GM18519 (cell line): ENCODE data around the gene STC2.

Experiments used
- ATAC-seq: cut with Tn5 transposase; IDR thresholded peaks from one replicate; pipeline ENCODE4 v1.9.1; 2021; ENCODE audit warnings: mild to moderate bottlenecking, moderate library complexity; ENCODE audit not compliant: unreplicated experiment, low FRiP score

The STC2 gene

DNA sequence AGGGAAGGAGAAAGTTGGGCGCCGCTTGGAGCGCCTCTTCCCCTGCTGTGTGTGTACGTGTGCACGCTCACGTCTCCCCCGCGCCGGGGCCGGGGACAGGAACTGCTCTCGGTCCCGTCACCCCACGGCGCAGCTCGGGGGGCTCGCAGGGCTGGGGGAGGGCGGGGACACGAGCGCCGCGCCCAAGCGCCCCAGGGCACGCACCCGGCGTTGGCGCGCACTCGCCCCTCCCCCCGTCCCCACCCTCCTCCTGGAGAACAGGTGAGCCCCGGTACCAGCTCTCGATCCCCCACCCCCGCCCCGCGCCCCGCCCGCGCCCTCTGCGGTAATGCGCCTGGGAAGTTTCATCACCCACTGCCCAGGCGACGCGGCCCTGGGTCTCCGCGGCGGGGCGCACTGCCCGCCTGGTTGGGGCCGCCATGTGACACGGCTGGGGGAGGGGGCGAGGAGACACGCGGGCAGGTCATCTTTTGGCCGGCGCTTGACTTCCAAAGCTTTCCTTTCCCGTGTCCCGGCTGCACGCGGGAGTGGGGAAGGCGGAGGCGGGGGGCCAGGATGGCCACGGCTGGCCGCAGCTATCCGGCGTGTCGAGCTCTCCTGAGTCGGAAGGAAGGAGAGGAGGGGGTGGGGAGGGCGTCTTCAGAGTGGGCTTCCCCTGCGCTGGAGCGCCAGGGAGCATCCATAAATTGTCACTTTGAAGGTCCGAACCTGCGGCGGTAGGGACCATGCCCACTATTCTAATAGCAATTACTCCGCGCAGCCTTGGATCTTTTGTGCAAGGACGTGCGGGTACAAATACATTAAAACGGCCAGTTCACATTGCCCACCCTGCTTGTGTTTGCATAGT is 1.5 kb upstream of the STC2 start:
- no peak for ATAC-seq

DNA sequence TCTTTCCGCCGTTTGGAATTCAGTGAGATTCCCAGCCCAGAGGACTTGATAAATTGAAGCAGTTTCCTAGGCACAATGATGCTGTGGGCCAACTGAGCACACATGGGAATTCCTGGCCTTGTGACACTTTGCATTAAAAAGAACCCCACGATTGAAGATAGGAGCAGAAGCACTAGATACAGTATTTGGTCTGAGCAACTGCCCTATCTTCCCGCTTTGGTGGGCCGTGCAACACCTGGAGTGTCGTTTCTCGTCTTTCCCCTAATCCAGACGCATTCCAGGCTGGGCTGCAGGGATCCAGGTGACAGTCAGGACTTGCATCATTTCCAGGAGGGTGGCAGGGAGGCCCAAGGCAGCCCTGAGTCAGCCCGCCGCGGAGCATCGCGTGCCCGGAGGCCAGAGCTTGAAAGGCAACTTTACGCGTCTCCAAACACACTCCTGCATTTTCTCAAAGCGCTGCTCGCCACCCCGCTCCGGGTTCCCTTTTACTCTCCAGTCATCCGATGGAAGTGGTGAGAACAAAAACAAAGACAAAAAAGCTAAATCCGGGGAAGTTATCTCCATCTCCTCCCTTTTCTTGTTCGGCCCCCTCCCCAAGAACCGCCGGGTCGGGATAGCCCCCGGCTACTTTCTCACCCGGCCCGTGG is 753 bp upstream of the STC2 start:
- ATAC-seq: no peak

- no peak for ATAC-seq
Observed at GRCh38 chr5:173327084-173327947, 898 bp downstream of the STC2 start.

DNA sequence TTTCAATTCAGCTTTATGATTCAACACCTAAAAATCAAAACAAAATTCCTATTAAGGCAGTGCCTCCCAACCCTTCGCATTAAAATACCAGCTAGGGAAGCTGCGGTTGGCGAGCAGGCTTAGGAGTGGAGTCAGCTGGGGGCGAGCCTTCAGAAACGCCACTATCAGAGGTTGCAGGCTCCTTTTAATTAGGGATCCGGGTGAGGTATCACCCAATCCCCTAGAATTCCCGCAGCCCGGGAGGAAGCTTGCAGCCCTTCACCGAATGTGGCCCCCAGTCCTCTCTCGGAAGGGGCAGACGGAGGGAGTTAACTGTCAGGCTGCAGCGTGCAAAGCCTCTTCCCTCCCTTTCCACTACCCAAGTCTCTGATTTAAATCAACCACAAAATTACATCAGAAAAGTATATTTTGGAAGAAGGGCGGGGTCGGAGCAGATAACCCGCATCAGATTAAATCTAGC is 1.7 kb downstream of the STC2 start:
- no peak for ATAC-seq

DNA sequence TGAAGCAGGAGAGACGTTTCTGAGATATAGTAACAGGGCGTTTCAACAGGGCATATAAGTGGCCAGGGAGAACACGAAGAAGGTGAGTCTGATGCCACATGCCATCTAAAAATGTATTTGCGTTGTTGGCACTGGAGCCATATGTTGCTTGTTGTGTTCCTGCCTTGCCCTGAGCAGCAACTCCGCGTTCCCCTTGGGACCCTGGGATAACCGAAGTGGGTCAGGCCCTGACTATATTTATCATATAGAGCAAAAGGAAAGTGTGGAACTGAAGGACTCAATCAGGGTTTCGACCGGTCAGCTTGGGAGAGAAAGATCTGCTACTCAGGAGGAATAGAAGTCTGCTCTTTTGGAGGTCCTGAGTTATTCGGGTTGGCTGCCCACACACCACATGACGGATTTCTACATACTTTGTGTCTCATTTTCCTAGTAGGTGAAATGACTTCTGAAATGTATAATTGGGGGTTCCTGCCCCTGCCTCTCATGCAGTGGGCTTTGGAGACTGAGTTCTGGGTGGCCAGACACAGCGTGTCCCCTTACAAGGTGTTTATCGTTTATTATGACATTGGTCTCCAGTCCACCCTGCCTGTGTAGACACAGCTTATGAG is 3.0 kb downstream of the STC2 start:
- no peak for ATAC-seq

DNA sequence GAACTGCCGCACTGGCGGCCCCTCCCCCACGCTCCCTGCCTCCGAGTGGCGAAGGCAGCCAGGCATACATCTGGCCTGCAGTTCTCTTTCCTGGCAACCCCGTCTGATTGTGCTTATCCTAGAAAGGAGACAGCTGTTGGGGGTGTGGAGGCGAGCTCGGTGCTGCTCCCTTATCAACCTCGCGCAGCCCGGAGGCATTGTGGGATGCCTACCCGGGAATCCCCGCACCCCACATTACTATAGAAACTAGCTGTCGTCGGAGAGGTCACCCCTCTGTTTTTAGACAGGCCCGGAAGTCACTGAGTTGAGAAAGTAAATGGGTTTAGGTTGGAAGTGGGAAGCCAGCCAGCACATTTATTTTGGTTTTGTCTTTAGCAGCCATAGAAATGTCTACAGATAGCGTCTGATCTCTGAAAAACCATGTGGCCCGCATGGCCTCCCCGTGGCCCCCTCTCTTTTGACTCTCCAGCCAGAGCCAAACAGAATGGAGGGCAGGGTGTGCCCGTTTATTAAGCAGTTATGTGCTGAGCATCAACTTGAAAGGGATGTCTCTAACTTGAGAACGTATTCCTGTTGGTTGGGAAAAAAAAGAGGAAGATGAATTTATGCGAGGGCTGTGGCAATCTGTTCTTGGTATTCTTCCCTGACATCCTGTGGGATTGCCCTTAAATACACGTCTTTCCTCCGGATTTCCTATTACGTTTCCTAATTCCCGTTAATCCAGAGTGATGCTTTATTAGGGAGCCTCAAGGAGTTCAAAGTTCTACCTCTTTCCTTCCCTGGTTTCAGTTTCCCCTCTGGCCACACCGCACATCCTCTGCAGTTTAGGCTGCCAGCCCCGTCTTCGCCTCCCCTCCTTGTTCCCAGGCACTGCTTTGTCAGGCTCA is 3.9 kb downstream of the STC2 start:
- ATAC-seq: no peak

GRCh38 chr5:173323799-173324114 is 4.5 kb downstream of the STC2 start:
- ATAC-seq: no peak

DNA sequence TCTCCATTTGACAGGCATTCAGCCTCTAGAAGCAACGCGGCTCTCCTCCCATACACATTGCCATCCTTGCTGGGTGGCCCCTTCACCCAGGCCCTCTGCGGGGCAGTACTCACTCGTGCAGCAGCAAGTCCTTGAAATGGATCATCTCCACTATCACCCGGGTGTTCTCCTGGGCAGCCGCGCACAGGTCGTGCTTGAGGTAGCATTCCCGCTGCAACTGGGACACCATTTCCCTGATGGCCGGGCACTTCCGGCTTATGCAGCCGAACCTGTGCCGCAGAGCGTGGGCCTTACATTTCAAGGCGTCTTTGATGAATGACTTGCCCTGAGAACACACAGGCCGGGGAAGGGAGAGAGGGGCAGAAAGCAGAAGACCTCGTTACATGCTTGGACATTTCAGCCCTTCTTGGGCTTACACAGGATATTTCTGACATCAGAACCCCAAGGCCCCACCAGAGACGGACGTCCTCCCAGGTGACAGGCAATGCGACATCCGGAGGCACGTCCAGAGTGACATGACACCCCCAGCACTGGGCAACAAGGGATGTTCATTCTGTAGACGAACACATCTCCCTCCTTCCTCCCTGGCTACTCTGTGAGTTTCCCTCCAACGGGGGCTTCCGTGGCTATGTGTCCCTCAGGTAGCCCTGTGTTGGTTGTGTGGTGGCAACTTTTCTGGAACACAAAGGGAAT is 5.0 kb downstream of the STC2 start:
- no peak for ATAC-seq

DNA sequence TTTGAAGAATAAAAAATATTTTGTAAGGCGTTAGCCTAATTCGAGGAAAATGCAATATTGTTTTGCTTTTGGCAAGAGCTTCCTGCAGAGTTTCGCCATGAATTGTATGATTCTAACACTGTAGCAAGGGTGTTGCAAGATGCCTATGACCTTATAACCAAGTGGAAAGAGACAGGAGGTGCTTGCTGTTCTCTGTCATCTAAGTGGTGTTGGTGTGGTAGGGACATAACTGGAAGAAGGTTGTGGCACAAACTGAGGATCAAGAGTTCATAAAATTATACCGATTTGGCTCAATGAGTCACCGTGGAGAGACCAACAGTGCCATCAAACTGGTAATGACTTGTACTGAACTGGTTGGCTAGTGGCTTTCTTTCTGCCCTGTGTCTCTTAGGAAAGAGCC is 6.3 kb downstream of the STC2 start:
- ATAC-seq: no peak

DNA sequence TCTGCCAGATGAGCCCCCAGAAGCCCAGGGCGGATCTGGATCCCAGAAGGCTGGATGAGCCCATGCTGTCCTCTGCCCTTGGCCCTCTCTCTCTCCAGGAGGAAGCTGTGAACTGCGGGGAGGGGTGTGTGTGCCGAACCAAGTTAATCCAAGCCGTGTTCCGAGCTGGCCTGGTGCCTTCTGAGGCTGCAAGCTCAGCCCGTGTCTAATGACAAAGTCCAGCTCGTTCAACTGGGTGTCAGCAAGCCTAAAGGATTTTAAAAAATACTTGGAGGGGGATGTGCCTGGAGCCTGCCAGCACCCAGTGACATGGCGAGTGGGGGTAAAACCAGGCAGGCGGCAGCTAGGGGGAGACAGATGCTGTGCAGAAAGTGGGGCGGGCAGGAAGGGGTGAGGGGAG is 8.0 kb downstream of the STC2 start:
- no peak for ATAC-seq

- no peak for ATAC-seq
Observed at GRCh38 chr5:173319646-173320045, 8.6 kb downstream of the STC2 start.

DNA sequence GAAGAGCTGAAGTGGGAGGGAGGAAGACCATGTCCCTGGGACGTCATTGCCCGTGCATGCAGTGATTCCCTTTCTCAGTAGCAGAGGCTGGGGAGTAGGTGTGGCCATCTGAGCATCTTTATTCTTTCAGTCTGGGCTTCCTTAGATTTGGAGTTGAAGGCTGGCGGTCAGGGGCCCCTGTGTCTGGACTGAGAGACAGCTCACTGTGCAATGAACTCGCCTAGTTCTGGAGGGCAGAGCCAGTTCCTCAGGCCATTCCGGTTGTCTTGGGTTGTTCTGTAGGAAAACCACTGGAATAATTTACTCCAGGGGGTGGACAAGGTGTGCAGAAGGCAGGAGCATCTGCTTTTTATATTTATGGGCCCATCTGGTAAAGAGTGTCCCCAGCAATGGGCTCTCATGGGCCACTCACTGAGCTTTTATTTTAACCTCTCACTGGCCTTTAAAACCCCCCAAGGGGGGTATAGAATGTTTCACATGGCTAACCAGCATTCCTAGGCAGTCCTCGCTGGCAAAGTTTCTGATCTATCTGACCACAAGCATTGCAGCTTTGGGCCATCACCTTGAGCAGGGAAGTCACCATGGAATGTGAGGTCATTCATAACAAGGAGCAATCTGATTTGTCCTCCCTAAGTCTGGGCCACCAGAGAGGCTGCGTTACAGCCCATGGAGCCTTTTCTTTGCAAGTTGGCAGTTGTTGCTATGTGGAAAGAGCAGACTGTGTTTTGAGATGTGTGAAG is 9.2 kb downstream of the STC2 start:
- ATAC-seq: no peak

- ATAC-seq: no peak
Observed at GRCh38 chr5:173318330-173318729, 9.9 kb downstream of the STC2 start.

DNA sequence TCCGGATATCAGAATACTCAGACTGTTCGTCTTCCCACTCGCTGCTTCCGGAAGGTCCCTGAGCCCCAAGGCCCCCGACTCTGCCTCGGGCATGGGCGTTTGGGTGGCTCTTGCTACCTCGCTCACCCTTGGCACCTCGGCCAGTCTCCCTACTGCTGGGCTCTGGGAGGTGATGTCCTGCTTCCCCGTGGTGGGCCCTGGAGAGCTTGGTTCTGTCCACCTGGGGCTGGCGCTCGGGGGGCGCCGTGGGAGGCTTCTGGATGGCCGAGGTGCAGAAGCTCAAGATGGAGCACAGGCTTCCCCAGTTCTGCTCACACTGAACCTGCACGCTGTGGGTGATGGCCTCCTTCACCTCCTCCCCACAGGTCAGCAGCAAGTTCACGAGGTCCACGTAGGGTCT is 10.4 kb downstream of the STC2 start:
- ATAC-seq: no peak

GRCh38 chr5:173317091-173317730 is 11.0 kb downstream of the STC2 start:
- no peak for ATAC-seq

GRCh38 chr5:173316339-173317020 is 11.7 kb downstream of the STC2 start:
- no peak for ATAC-seq

DNA sequence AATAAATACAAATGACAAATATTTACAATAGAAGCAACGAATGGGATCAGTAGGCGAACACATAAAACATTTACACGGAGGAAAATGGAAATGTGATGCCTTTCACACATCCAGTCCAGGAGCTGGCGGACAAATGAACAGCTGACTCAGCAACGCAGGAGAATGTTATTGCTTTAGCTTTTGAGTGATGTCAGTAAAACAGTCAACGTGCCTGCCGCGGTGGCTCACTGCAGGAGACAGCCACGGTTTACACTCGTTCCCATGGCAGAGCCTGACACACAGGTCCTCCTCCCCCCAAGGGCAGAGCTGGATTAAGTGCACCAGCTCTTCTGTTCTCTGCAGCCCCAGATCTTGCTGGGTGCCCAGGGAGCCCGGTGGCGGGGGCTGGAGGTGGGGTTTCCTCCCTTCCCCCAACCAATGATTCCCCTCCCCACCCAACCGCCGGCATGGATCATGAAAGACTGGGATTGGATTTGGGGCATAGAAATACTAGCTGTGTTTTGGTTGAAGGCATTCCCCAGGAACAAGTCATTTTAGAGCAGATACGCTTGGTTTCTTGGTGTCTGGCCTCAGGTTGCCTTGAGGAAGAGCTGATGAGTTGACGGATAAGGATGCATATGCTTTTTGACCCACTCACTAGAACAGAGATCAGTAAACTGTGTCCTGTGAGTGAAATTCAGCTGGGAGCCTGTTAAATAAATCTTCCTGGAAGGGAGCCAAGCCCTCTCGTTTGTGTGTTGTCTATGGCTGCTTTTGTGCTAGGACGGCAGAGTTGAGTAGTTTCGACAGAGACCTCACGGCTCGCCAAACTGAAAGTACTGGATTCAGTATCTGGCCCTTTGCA is 12.5 kb downstream of the STC2 start:
- no peak for ATAC-seq
